ENCODE measurements around the gene ZNF764. TPM values are rescaled to one million over a fixed set of nuclear protein-coding genes. Genes with fewer than 3 reads are reported as not detected.

ZNF764 gene
- total and polyA plus RNA-seq, 9 of the 15 experiments (the other 6 are each of a cell fraction or from before 2014, with no cell fraction given): 0.69 to 10.1 (median 4.1) TPM

DNA sequence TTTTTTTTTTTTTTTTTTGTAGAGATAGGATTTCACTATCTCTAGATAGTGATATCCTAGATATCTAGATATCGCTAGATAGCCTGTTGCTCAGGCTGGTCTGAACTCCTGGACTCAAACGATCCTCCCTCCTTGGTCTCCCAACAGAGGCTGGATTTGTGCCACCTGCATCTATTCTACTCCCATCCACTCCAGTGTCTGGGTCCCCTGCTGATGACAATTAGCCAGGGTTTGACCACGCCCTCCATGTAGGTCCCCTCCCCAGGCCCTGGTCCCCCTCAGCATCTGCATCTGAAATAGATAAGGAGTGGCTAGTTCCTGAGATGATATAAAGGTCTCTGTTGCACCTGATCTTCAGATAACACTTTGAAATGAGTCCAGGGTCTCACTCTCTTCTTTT lies 11.1 kb upstream of the ZNF764 start (continued):
- no peak for TF ChIP-seq STAT6 (CRISPR knock-in tag; IDR thresholded peaks at IDR 0.05)
- no peak for TF ChIP-seq MTA2 (IDR thresholded peaks at IDR 0.05; ENCODE audit: low read depth)
- no peak for TF ChIP-seq POLR3A (IDR thresholded peaks at IDR 0.05; ENCODE audit: borderline replicate concordance, extremely low read depth, insufficient read depth, insufficient read length)
- no peak for TF ChIP-seq MTA3 (IDR thresholded peaks at IDR 0.05; ENCODE audit: borderline replicate concordance)
- TF ChIP-seq E2F6 (IDR thresholded peaks at IDR 0.05; ENCODE audit: borderline replicate concordance in 1 of 2, extremely low read depth in 1 of 2, insufficient read depth in 1 of 2, insufficient read length in 1 of 2, low read depth in 1 of 2, low read length in 1 of 2, poor library complexity in 1 of 2, severe bottlenecking in 1 of 2): no peak
- no peak for TF ChIP-seq SRSF9 (IDR thresholded peaks at IDR 0.05; ENCODE audit: borderline replicate concordance, low read depth, low read length)
- TF ChIP-seq, protein P1, sequence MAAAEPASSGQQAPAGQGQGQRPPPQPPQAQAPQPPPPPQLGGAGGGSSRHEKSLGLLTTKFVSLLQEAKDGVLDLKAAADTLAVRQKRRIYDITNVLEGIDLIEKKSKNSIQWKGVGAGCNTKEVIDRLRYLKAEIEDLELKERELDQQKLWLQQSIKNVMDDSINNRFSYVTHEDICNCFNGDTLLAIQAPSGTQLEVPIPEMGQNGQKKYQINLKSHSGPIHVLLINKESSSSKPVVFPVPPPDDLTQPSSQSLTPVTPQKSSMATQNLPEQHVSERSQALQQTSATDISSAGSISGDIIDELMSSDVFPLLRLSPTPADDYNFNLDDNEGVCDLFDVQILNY (CRISPR knock-in tag; IDR thresholded peaks at IDR 0.05): no peak
- no peak for TF ChIP-seq DIDO1 (tag; IDR thresholded peaks at IDR 0.05; ENCODE audit: low read depth)
- TF ChIP-seq, protein P2, sequence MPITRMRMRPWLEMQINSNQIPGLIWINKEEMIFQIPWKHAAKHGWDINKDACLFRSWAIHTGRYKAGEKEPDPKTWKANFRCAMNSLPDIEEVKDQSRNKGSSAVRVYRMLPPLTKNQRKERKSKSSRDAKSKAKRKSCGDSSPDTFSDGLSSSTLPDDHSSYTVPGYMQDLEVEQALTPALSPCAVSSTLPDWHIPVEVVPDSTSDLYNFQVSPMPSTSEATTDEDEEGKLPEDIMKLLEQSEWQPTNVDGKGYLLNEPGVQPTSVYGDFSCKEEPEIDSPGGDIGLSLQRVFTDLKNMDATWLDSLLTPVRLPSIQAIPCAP (CRISPR knock-in tag; IDR thresholded peaks at IDR 0.05; ENCODE audit: borderline replicate concordance): no peak

All from K562 (cell line).